ENCODE data around the gene RGCC. TPM values are rescaled to one million over a fixed set of nuclear protein-coding genes. Genes with fewer than 3 reads are reported as not detected.

RGCC gene
- total RNA-seq, 4 donors from 2014 or later = 476 to 1,295 (median 830) TPM

DNA sequence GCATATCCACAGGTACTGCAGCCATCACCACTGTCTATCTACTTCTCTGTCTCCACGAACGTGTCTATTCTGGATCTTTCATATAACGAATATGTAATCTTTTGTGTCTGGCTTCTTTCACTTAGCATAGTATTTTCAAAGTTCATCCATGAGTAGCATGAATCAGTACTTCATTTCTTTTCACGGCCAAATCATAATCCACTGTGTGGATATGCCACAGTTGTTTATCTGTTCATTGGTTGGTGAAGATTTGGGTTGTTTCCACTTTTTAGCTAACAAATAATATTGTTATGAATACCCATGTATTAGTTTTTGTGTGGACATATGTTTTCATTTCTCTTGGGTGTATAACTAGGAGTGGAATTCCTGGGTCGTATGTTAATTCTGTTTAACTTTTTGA is 14.4 kb downstream of the RGCC start:
- no peak for TF ChIP-seq EP300 (IDR thresholded peaks at IDR 0.05)
- TF ChIP-seq, protein P1, sequence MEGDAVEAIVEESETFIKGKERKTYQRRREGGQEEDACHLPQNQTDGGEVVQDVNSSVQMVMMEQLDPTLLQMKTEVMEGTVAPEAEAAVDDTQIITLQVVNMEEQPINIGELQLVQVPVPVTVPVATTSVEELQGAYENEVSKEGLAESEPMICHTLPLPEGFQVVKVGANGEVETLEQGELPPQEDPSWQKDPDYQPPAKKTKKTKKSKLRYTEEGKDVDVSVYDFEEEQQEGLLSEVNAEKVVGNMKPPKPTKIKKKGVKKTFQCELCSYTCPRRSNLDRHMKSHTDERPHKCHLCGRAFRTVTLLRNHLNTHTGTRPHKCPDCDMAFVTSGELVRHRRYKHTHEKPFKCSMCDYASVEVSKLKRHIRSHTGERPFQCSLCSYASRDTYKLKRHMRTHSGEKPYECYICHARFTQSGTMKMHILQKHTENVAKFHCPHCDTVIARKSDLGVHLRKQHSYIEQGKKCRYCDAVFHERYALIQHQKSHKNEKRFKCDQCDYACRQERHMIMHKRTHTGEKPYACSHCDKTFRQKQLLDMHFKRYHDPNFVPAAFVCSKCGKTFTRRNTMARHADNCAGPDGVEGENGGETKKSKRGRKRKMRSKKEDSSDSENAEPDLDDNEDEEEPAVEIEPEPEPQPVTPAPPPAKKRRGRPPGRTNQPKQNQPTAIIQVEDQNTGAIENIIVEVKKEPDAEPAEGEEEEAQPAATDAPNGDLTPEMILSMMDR (IDR thresholded peaks at IDR 0.05) = no peak
- TF ChIP-seq POLR2A (IDR thresholded peaks at IDR 0.05) = no peak
- no peak overlapping the region for H3K27ac ChIP-seq
- no peaks in the 10 kb centered on the region for H3K27me3 ChIP-seq
- peaks cover 0 to 53% (median 10%) of the 10 kb centered on the region in 3 donors for H3K36me3 ChIP-seq
- peaks cover 0 to 16% (median 8%) of the 10 kb centered on the region in 4 donors for H3K4me1 ChIP-seq
- H3K4me3 ChIP-seq = no peak overlapping the region
- WGBS, 2 donors = 81 to 83% methylated on average over 5 of the region's 5 CpGs
- DNase-seq (ENCODE audit: low spot score in 2 of 2) = no peak
- peaks cover 0 to 15% (median 0%) of the 10 kb centered on the region in 4 donors for H3K9me3 ChIP-seq

DNA sequence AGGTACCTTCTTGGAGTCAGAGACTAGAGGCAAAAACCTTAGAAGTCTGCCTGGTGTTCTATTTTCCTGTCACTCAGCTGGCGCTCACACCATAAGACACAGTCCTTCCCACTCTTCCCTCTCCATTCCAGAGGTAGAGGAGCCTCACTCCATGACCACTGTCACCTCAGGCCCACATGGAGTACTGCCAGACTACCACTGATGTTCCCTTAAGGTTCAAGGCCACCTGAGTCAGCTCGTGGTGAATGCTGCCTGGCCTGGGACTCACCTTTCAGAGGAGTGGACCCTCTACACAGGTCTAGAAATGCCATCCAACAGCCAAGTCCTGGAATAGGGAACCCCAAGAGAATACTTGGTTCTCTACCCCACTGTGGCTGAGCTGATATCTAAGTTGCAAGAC is 29.9 kb downstream of the RGCC start:
- no peak overlapping the region for H3K4me3 ChIP-seq
- TF ChIP-seq, protein P1 (IDR thresholded peaks at IDR 0.05) = no peak
- TF ChIP-seq POLR2A (IDR thresholded peaks at IDR 0.05) (no peak), EP300 (IDR thresholded peaks at IDR 0.05) (no peak)
- H3K9me3 ChIP-seq = peaks cover 0 to 23% (median 0%) of the 10 kb centered on the region in 4 donors
- 73 to 77% methylated on average over 2 of the region's 2 CpGs for WGBS, 2 donors
- DNase-seq (ENCODE audit: low spot score in 2 of 2) = no peak
- H3K27me3 ChIP-seq = no peaks in the 10 kb centered on the region
- no peak overlapping the region for H3K27ac ChIP-seq
- no peaks in the 10 kb centered on the region for H3K36me3 ChIP-seq
- peaks cover 0 to 7% (median 3%) of the 10 kb centered on the region in 4 donors for H3K4me1 ChIP-seq

DNA sequence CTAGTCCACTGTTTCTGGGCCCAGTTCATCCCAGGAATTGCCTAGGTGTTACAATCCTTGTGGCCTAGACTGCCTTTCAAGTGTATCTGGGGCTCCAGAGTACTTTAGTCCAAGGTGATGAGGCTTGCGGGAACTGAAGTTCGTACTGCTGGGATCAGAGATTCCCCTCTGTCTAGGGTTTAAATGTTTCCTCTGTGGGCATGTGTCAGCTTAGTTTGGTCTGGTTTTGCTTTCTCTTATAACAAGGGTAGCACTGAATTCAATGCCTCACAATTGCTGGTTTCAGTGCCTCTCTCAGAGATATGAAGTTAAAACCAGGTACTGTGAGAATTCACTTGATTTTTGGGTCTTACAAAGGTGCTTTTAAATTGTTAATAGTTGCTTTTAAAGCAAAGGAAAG is 30.8 kb downstream of the RGCC start:
- no peak for DNase-seq (ENCODE audit: low spot score in 2 of 2)
- 94 to 95% methylated on average over 2 of the region's 2 CpGs for WGBS, 2 donors

DNA sequence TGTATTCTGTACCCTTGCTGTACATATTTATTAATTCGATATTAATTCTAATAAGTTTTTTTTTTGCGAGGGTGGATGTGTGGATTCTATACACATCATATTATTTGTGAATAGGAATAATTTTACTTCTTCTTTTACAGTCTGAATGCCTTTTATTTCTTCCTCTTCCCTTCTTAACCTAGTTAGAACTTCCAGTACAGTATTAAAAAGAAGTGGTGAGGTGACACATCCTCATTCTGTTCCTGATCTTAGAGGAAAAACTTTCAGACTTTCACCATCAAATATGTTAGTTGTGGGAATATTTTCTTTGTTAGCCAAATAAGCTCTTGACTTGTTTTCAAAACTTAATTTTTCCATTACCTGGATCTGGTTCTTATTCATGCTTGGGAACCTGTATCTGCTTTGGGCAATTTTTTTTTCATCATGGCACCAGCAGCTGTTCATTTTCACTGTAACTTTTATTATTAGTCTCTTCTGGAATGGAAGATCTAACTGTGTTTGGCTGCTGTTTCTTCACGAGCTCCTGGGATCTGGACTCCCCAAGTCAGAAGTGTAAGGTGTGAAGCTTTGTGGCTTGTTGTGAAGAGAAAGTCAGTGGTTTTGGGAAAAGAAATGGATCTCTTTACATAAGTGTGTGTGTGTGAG is 33.1 kb downstream of the RGCC start:
- peaks cover 0 to 29% (median 10%) of the 10 kb centered on the region in 4 donors for H3K4me1 ChIP-seq
- DNase-seq (ENCODE audit: low spot score in 2 of 2) = no peak
- no peak overlapping the region for H3K27ac ChIP-seq
- WGBS, 2 donors = 89 to 91% methylated on average over 3 of the region's 3 CpGs
- no peak for TF ChIP-seq POLR2A (IDR thresholded peaks at IDR 0.05)
- TF ChIP-seq, protein P1 (IDR thresholded peaks at IDR 0.05) = no peak
- no peak for TF ChIP-seq EP300 (IDR thresholded peaks at IDR 0.05)
- no peaks in the 10 kb centered on the region for H3K36me3 ChIP-seq
- H3K9me3 ChIP-seq = peaks cover 0 to 8% (median 0%) of the 10 kb centered on the region in 4 donors
- no peak overlapping the region for H3K4me3 ChIP-seq
- no peaks in the 10 kb centered on the region for H3K27me3 ChIP-seq

More for the DNA sequence above, 30.8 kb downstream of the RGCC start:
- Histone ChIP-seq H3K9me3 (peaks cover 0 to 23% (median 0%) of the 10 kb centered on the region in 4 donors), H3K4me3 (no peak overlapping the region), H3K36me3 (no peaks in the 10 kb centered on the region), H3K27ac (no peak overlapping the region), H3K4me1 (peaks cover 0 to 15% (median 6%) of the 10 kb centered on the region in 4 donors), H3K27me3 (no peaks in the 10 kb centered on the region)
- TF ChIP-seq EP300 (IDR thresholded peaks at IDR 0.05) = no peak
- no peak for TF ChIP-seq POLR2A (IDR thresholded peaks at IDR 0.05)
- TF ChIP-seq, protein P1 (IDR thresholded peaks at IDR 0.05) = no peak

DNA sequence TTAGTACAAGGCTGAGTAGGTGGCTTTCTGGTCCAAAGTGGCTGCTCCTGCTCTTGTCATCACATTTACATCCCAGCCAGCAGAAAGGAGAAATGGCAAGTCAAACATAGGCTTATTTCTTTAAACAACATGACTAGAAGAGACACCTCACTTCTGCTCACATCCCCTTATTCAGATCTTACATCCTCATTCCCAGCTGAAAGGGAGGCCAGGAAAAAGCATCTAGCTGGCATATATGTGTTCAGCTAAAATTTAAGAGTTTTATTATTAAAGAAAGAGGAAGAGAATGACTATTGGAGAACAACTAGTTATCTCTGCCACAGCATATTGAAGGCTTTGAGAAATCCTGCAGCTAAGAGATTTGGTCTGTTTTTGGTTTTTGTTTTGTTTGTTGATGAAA is 34.1 kb downstream of the RGCC start:
- Histone ChIP-seq H3K27ac (no peak overlapping the region), H3K9me3 (peaks cover 0 to under 1% (median 0%) of the 10 kb centered on the region in 4 donors), H3K36me3 (no peaks in the 10 kb centered on the region), H3K27me3 (no peaks in the 10 kb centered on the region), H3K4me1 (peaks cover 0 to 38% (median 10%) of the 10 kb centered on the region in 4 donors), H3K4me3 (no peak overlapping the region)
- DNase-seq (ENCODE audit: low spot score in 2 of 2) = no peak
- TF ChIP-seq, protein P1 (IDR thresholded peaks at IDR 0.05) = no peak
- no peak for TF ChIP-seq POLR2A (IDR thresholded peaks at IDR 0.05)
- no peak for TF ChIP-seq EP300 (IDR thresholded peaks at IDR 0.05)
